Esophagus squamous epithelium (tissue), 4 donors: ENCODE results near the gene SLC25A47.

Experiments
- CTCF ChIP-seq, 6 experiments: fragments of 450-650 bp in 4 of 6; fragments of 200-600 bp in 2 of 6; sonication (generic) in 2 of 6; IDR thresholded peaks; one replicate each; pipeline ENCODE4 v1.5.1; 2016 to 2019; ENCODE audit warnings: antibody characterized with exemption in 6 of 6, mild to moderate bottlenecking in 4 of 6, moderate library complexity in 4 of 6
- POLR2A ChIP-seq, 4 donors: fragments of 450-650 bp; IDR thresholded peaks; one replicate each; pipeline ENCODE4 v1.6.1; 2017; ENCODE audit warnings: antibody characterized with exemption in 4 of 4, mild to moderate bottlenecking in 4 of 4, moderate library complexity in 3 of 4

- TF ChIP-seq CTCF (IDR thresholded peaks at IDR 0.05) (no peak), POLR2A (IDR thresholded peaks at IDR 0.05) (no peak)
These were observed 4.0 kb downstream of the SLC25A47 start for GRCh38 chr14:100327128-100327527.
